HG03439 (cell line): ENCODE measurements around the gene SLITRK4.

ENCODE experiments used
- ATAC-seq: cut with Tn5 transposase; IDR thresholded peaks from one replicate; pipeline ENCODE4 v1.9.1; 2021; ENCODE audit warnings: mild to moderate bottlenecking, moderate library complexity; ENCODE audit not compliant: unreplicated experiment

Gene SLITRK4, protein sequence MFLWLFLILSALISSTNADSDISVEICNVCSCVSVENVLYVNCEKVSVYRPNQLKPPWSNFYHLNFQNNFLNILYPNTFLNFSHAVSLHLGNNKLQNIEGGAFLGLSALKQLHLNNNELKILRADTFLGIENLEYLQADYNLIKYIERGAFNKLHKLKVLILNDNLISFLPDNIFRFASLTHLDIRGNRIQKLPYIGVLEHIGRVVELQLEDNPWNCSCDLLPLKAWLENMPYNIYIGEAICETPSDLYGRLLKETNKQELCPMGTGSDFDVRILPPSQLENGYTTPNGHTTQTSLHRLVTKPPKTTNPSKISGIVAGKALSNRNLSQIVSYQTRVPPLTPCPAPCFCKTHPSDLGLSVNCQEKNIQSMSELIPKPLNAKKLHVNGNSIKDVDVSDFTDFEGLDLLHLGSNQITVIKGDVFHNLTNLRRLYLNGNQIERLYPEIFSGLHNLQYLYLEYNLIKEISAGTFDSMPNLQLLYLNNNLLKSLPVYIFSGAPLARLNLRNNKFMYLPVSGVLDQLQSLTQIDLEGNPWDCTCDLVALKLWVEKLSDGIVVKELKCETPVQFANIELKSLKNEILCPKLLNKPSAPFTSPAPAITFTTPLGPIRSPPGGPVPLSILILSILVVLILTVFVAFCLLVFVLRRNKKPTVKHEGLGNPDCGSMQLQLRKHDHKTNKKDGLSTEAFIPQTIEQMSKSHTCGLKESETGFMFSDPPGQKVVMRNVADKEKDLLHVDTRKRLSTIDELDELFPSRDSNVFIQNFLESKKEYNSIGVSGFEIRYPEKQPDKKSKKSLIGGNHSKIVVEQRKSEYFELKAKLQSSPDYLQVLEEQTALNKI

GRCh38 chrX:143635915-143636314 lies at the start of gene SLITRK4:
Gene SLITRK4 (minus strand): TSS chrX:143636101. CDS start chrX:143631108, 4,993 bp downstream.
- ATAC-seq = no peak

DNA sequence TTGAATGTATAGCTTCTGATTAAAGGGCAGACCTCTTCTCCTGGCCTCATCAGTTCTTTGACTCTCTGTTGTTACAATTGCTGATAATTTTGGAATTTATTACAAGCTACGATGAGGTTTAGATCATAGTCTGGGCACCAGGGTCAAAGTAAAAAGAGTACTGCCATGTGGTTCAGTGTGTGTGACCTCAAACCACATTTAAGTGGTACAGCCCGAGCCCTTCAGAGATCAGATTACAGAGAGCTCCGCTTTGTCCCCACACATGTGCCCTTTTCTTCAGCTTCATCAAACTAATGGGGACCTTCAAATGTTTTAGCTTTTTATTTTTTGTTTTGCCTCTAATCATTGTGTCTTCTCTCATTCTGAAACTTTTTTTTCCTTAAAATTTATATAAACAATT lies 47.6 kb upstream of the SLITRK4 start:
- no peak for ATAC-seq

GRCh38 chrX:143674926-143675325 lies 39.0 kb upstream of the SLITRK4 start:
- ATAC-seq = no peak

DNA sequence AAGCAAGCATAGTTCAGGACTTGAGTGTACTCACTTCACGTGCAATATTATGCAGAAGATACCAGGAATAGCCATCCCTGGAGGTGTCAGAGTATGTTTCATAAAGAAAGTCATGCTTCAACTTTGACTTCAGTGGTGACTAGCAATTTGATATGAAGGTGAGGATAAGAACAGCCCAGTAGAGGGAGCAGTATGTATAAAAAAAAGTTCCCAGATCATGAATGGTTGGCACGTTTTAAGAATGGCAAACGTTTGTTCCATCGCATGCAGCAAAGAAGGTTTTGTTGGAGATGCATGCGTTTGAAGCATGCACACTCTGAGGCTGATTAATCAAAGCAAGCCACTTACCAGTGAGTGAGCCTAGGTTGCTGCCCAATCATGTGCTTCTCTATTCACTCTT lies 33.5 kb upstream of the SLITRK4 start:
- no peak for ATAC-seq

DNA sequence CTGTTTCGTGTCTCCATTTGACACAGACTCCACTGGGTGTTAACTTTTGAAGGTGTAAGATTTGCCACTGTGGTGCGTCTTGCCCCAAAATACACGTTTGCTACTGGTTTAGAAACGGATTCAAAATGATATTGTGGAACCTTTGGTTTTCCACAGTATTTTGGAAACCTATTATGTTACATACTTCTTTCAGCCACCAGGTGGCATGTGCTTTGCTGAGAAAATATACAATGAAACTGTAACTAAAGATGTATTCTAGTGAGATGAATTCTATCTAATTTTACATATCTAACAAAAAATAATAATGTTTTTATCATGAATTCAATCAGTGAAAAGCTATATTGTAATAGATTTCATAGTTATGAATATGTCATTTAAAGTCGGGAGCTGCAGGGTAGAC lies 28.4 kb upstream of the SLITRK4 start:
- ATAC-seq = no peak

DNA sequence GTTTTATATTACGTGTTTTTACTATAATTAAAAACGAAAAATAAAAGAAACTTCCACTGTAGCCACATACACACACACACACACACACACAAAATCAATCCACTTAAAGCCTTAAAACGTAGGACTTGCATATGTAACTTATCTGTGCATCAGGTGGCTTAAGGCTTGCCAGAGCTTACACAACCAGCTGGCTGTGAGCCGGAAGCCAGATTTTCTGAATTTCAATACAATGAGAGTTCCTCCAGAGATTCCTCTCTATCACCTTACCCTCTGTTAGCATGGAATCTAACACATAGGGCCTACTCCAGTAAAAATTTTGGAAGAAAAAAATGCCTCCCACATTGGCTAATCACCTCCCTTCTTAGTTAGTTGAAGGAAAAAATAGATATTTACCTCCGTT lies 27.9 kb upstream of the SLITRK4 start:
- ATAC-seq = no peak

GRCh38 chrX:143661286-143661685 lies 25.4 kb upstream of the SLITRK4 start:
- no peak for ATAC-seq

GRCh38 chrX:143648705-143649104 lies 12.8 kb upstream of the SLITRK4 start:
- no peak for ATAC-seq

GRCh38 chrX:143642426-143642825 lies 6.5 kb upstream of the SLITRK4 start:
- ATAC-seq = no peak

GRCh38 chrX:143636831-143637230 lies 930 bp upstream of the SLITRK4 start:
- no peak for ATAC-seq

GRCh38 chrX:143634663-143635455 lies 1.0 kb downstream of the SLITRK4 start:
- ATAC-seq = no peak

- no peak for ATAC-seq
Measured at GRCh38 chrX:143634309-143634662, 1.6 kb downstream of the SLITRK4 start.

GRCh38 chrX:143633461-143634308 lies 2.2 kb downstream of the SLITRK4 start:
- no peak for ATAC-seq

- no peak for ATAC-seq
Measured at GRCh38 chrX:143632625-143633410, 3.1 kb downstream of the SLITRK4 start.

- no peak for ATAC-seq
Measured at GRCh38 chrX:143623657-143624056, 12.2 kb downstream of the SLITRK4 start.

DNA sequence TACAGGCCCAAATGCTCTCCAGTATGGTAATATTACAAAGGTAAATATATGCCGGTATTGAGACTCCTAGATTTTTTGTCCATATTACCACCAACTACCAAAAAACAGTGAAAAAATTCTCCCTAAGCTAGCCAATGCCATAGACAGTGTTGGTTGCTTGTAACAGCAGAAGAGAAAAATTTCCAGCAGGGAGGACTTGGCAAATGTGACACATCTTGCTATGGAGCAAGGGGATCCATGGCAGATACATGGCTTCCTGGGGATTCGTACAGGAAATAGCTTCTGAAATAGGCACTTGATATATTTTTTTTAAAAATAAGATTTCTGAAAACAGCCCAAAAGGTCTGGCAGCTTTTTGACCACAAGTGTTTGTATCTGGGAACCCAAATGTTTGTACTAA lies 14.6 kb downstream of the SLITRK4 start:
- ATAC-seq = no peak

GRCh38 chrX:143615851-143616250 lies 20.1 kb downstream of the SLITRK4 start:
- ATAC-seq = no peak

DNA sequence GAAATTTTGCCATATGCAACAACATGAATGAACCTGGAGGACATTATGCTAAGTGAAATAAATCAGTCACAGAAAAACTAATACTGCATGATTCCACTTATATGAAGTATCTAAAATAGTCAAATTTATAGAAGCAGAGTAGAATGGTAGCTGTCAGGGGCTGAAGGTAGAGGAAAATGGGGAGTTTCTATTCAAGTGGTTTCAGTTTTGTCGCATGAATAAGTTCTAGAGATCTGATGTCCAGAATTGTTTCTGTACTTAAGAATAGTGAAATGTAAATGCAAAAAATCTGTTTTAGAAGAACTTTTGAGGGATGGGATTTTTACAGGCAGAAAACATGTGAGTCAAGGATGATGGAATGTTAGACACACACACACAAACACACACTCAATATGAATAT lies 34.1 kb downstream of the SLITRK4 start:
- ATAC-seq = no peak

- ATAC-seq = no peak
Measured at GRCh38 chrX:143581240-143581639, 54.7 kb downstream of the SLITRK4 start.

GRCh38 chrX:143580266-143580665 lies 55.6 kb downstream of the SLITRK4 start:
- ATAC-seq = no peak
